Peyer's patch (tissue), 4 donors: Measurements from ENCODE around the gene WDFY4.

Experiments used
- POLR2A ChIP-seq, 2 donors: fragments of 450-650 bp; IDR thresholded peaks; one replicate each; pipeline ENCODE4 v1.5.1; 2017; ENCODE audit warnings: antibody characterized with exemption in 2 of 2, mild to moderate bottlenecking in 2 of 2, moderate library complexity in 2 of 2
- TF ChIP-seq, protein P1 (sequence below), 6 experiments: fragments of 450-650 bp in 4 of 6; fragments of 200-600 bp in 2 of 6; sonication (generic) in 1 of 6; IDR thresholded peaks; one replicate each; pipeline ENCODE4 v1.5.1; 2017 to 2019; ENCODE audit warnings: antibody characterized with exemption in 6 of 6, mild to moderate bottlenecking in 3 of 6, moderate library complexity in 1 of 6

DNA sequence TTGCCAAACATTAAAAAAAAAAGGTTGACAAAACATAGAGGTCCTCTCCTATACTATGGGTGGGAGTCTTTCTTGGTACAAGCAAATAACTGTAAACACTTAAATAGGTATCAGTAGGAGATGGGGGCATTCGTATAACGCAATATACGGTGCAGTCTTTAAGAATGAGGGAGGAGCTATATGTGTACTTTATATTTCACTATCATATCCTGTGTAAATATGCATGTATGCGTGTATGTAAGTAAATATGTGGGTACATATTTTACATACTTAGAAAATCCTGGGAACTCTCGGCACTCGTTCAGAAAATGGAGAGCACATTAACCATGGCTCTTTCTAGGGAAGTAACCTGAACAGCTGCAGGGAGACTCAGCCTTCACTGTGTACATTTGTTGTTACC is 337.0 kb downstream of the WDFY4 start:
- TF ChIP-seq, protein P1, sequence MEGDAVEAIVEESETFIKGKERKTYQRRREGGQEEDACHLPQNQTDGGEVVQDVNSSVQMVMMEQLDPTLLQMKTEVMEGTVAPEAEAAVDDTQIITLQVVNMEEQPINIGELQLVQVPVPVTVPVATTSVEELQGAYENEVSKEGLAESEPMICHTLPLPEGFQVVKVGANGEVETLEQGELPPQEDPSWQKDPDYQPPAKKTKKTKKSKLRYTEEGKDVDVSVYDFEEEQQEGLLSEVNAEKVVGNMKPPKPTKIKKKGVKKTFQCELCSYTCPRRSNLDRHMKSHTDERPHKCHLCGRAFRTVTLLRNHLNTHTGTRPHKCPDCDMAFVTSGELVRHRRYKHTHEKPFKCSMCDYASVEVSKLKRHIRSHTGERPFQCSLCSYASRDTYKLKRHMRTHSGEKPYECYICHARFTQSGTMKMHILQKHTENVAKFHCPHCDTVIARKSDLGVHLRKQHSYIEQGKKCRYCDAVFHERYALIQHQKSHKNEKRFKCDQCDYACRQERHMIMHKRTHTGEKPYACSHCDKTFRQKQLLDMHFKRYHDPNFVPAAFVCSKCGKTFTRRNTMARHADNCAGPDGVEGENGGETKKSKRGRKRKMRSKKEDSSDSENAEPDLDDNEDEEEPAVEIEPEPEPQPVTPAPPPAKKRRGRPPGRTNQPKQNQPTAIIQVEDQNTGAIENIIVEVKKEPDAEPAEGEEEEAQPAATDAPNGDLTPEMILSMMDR (IDR thresholded peaks at IDR 0.05), result no peak
- TF ChIP-seq POLR2A (IDR thresholded peaks at IDR 0.05), result no peak
